Measurements from ENCODE around the gene LIPC. TPM values are rescaled to one million over a fixed set of nuclear protein-coding genes. Genes with fewer than 3 reads are reported as not detected.

Gene LIPC

GRCh38 chr15:58611731-58612676, 180.2 kb downstream of the LIPC start:
- H3K56ac ChIP-seq (ENCODE audit: low read length), result no peak overlapping the region
- no peak overlapping the region for H2BK15ac ChIP-seq (replicated peaks; ENCODE audit: low read depth)
- no peak overlapping the region for H2AK5ac ChIP-seq (ENCODE audit: low read length)
- no peaks in the 10 kb centered on the region for H3K27me3 ChIP-seq (ENCODE audit: insufficient read depth, low read length, poor library complexity)
- no peak overlapping the region for H3K4ac ChIP-seq (ENCODE audit: low read depth, low read length)
- H3K79me2 ChIP-seq (ENCODE audit: control insufficient read depth, insufficient read depth, low read length), result no peaks in the 10 kb centered on the region
- no peak overlapping the region for H3K23ac ChIP-seq (ENCODE audit: low read length)
- H3K4me3 ChIP-seq (ENCODE audit: low read length), result no peak overlapping the region
- WGBS (ENCODE audit: extremely low coverage, insufficient coverage, low lambda C conversion rate), result no CpG with 5 or more reads among the region's 6 CpGs
- H4K5ac ChIP-seq (ENCODE audit: low read length), result no peak overlapping the region
- DNase-seq, result peak; percentile 62
- no peak overlapping the region for H4K8ac ChIP-seq (ENCODE audit: low read depth, low read length)
- H2BK120ac ChIP-seq (ENCODE audit: low read depth, low read length), result no peak overlapping the region
- no peak overlapping the region for H2BK5ac ChIP-seq (ENCODE audit: low read length)
- no peak overlapping the region for H3K4me2 ChIP-seq (ENCODE audit: low read length)
- H3K79me1 ChIP-seq (ENCODE audit: low read length), result peaks cover 4% of the 10 kb centered on the region
- peaks cover 4% of the 10 kb centered on the region for H3K4me1 ChIP-seq (ENCODE audit: control insufficient read depth, low read depth, low read length)
- H3K36me3 ChIP-seq (ENCODE audit: control insufficient read depth, insufficient read depth, low read length), result no peaks in the 10 kb centered on the region
- no peak overlapping the region for H3K18ac ChIP-seq (ENCODE audit: low read length)
- H3K9ac ChIP-seq (ENCODE audit: low read length), result no peak overlapping the region
- no peak overlapping the region for H3K27ac ChIP-seq (ENCODE audit: low read depth, low read length)

GRCh38 chr15:58616171-58616570, 184.4 kb downstream of the LIPC start:
- Histone ChIP-seq H3K18ac (ENCODE audit: low read length) (no peak overlapping the region), H3K4ac (ENCODE audit: low read depth, low read length) (no peak overlapping the region), H2BK15ac (replicated peaks; ENCODE audit: low read depth) (no peak overlapping the region), H3K23ac (ENCODE audit: low read length) (no peak overlapping the region), H3K56ac (ENCODE audit: low read length) (no peak overlapping the region), H3K27me3 (ENCODE audit: insufficient read depth, low read length, poor library complexity) (no peaks in the 10 kb centered on the region), H3K4me3 (ENCODE audit: low read length) (no peak overlapping the region), H2BK120ac (ENCODE audit: low read depth, low read length) (no peak overlapping the region), H3K9ac (ENCODE audit: low read length) (no peak overlapping the region), H3K36me3 (ENCODE audit: control insufficient read depth, insufficient read depth, low read length) (no peaks in the 10 kb centered on the region), H3K79me2 (ENCODE audit: control insufficient read depth, insufficient read depth, low read length) (no peaks in the 10 kb centered on the region), H2BK5ac (ENCODE audit: low read length) (no peak overlapping the region), H4K5ac (ENCODE audit: low read length) (no peak overlapping the region), H3K27ac (ENCODE audit: low read depth, low read length) (no peak overlapping the region), H3K79me1 (ENCODE audit: low read length) (peaks cover 4% of the 10 kb centered on the region), H3K4me2 (ENCODE audit: low read length) (no peak overlapping the region), H4K8ac (ENCODE audit: low read depth, low read length) (no peak overlapping the region), H3K4me1 (ENCODE audit: control insufficient read depth, low read depth, low read length) (peaks cover 4% of the 10 kb centered on the region), H2AK5ac (ENCODE audit: low read length) (no peak overlapping the region)
- DNase-seq, result no peak
- no CpG with 5 or more reads among the region's 1 CpG for WGBS (ENCODE audit: extremely low coverage, insufficient coverage, low lambda C conversion rate)

Small RNA genes lying within 50 kb of the gene (small RNA-seq; reads per million reads assigned to genes)
- gene AC084781.2 (ENCODE audit: insufficient read depth), result not detected
